NCI-H2196 treated with DMSO at 0.1 percent for 48 hours (cell line): ENCODE measurements around the gene SPTB.

Source experiments
- DNase-seq: peaks from one replicate; lab custom pipeline; 2025; ENCODE audit not compliant: unreplicated experiment; lab: John Stamatoyannopoulos, UW

SPTB gene

DNA sequence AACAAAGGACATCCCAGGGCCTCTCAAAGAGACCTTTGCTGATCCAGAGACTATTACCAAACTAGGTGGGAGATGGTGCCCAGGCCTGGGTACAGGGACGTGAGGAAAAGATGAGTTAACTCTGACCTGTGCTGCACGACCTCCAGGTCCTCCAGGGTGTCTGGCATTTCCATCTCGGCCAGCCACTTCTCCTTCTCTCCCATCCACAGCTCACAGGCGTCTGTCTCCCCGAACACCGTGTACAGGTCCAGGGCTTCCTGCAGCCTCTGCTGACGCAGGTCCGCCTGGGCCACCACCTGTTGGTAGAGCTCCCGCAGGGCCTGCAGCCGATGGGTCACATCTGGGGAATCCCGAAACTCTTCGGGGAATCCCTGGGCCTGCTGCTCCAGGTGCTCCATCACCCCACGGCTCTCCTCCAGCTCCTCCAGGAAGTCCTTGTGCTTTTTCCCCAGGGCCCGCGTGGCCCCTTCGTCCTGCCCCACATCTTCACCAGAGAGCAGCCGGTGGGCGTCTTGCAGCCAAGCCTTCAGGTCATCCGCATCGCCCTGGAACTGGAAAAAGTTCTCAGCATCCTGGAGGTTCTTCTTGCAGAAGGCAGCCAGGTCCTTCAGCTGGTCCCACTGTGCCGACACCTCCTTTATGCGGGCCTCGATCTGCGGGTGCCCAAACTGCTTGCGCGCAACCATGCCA is 86.7 kb downstream of the SPTB start:
- no peak for DNase-seq

DNA sequence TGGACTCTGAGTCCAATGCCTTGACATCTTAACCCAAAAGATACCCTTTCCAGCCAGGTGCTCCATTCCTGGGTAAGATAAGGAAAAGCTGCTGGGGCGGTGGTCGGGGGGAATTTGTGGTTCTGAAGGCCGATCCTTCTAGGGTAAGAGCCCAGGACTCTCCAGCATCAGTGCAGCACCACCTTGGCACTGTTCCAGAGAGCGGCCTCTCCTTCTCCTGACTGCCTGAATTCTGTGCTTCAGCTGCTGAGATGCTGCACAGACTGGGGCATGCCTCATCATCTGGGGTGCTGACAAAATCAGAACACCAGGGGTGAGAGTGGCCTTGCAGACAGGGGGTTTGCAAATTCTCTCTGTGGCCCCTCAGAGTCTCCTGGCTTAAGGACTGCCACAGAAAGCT is 87.5 kb downstream of the SPTB start:
- no peak for DNase-seq

DNA sequence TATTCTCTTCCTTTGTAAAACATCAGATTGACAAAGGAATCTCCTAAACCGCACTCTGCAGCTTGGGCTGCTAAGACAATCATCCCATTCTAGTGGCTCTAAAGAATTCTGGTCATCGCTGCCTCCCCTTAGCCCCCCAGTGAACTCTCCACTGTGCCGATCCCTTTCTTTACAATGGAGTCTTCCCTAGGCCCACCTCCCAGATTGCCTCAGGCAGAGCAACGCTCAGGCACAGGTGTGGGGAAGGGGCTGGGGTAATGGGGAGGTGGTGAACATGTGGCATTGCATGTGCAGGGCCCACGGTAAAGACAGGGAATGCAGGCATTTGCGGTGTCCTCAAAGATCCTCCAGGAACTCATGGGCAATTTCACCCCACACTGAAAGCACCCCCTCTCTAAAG is 89.2 kb downstream of the SPTB start:
- no peak for DNase-seq

DNA sequence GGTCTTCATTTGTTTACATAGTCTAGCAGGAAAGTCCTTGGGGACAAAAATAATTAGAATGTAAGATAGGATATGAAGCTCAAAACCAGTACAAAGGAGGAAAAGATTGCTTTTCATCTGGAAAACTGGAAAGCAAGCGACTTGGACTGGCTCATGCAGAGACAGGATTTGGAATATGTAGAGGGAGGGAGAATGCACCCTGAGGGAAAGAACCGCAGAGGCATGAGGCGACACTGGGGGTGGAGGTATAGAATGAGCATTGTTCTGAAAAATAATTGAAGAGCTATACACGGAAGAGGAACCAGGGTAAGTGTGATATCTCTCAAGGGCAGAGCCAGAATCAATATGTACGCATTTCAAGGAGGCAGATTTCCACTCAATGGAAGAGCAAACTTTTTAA is 90.0 kb downstream of the SPTB start:
- DNase-seq = no peak

DNA sequence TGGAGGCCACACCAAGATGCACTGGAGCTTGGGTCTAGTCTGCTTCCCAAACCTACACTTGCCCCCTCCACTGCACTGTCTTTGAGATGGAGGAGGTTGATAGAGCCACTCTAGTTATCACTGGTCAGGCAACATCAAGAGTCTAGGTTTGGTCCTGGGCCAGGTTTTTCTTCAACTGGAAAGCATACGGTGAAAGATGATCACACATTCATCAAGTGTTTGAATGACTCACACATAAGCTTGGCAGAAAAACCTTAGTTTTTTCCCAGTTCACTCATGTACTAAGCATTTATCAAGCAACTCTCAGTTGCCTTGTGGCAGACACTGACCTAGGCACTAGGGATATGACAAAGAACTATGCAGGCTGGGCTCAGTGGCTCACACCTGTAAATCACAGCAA is 91.0 kb downstream of the SPTB start:
- DNase-seq = peak; percentile 74

DNA sequence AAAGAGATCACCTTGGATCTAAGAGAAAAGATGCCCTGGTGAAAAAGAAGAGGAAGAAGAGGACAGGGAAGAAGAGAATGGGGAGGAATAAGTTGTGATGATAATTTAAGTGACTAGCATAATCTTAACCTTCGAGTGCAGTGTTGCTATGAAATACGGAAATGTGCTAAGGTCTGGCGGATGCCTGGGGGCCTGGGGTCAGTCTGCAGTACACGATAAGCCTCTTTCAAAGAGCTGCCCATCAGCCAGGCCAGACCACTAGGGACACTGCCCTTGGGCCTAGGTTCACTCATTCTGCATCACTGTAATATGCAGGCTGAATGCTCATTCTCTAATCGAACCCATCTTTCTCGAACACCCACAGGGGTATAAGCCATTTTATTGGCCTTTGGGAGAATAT is 92.1 kb downstream of the SPTB start:
- no peak for DNase-seq

DNA sequence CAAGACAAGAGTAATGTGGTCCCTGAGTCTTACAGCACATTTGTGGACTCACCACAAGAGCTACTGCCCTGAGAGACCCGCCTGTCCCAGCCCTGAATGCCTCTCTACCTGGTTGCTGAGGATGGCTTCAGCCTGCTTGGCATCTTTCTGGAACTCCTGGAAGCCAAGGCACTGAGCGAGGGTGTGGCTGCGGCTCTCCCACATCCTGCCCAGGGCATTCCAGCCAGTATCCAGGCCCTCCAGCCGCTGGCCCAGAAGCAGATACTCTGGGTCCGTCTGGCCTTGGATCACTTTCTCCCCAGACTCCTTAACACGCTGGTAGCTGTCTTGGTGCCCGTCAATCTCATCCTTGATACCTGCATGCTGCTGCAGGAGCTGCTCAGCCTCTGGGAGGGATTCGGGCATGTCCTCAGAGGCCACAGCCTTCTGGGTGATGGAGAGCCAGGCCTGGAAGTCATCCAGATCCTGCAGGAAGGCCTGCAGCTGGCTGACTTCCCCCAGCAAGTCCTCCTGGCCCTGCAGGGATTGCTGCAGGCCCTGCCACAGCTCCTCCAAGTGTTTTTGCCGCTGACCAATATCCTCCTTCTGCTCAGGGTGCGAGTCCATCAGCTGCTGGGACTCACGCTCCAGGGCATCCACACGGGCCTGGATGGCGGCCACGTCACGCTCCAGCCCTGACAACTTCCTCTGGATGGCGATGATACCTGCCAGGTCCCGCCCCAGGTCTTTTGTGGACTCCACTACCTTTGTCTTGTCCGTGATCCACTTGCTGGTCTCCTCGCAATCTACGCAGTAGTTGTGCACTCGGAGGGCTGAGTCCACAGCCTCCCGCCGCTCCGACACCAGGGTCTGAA is 93.2 kb downstream of the SPTB start:
- no peak for DNase-seq

DNA sequence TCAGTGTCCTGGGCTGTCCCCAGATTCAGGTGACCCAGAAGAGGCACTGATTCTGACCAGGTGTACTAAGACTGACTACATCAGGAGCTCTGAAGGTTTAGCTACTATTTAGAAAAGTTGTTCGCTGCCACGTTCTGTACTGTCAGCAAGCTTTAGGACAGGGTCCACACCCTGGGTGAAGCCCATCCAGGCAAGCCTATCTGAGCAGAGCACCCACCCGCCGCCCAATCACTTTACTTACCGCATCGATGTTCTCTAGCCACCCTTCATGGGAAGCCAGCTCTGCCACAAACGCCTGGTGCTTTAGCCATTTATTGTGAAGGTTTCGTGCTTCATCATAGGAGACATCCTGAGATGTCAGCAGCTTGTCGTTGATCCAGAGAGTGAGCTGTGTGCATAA is 95.7 kb downstream of the SPTB start:
- DNase-seq = no peak

DNA sequence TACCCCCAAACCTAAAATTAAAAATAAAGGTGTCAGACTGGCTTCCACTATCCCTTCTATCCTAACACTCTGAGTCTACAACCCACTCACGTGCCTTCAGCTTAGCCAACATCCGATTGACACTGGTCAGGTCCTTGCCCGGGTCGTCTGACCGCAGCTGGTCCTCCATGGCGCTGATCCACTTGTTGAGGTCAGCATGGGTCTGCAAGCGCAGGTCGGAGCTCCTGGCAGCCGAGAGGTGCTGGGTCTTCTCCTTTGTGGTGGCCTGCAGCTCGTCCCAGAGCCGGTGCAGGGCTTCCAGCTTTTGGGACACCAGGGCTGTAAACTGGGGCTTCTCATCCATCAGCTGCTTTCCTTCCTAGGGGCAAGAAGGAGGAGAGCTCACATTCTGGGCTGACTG is 97.5 kb downstream of the SPTB start:
- DNase-seq = no peak

DNA sequence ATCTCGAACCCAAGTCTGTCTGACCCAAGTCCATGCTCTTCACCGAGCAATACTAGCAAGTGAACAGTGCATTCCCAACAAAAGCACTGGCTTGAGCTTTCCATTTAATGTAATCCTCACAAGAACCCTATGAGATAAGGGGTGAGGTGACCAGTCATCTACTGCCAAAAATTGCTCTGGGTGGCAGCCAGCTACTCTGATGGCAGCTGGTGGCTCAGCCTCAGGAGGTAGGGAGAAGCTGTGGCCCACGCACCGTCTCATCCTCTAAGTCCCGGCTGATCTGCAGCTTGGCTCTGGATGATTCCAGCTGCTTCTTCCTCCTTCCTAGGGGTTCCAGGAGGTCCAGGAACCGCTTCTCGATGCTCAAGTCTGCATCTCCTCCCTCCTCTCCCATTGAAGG is 100.2 kb downstream of the SPTB start:
- DNase-seq = no peak

DNA sequence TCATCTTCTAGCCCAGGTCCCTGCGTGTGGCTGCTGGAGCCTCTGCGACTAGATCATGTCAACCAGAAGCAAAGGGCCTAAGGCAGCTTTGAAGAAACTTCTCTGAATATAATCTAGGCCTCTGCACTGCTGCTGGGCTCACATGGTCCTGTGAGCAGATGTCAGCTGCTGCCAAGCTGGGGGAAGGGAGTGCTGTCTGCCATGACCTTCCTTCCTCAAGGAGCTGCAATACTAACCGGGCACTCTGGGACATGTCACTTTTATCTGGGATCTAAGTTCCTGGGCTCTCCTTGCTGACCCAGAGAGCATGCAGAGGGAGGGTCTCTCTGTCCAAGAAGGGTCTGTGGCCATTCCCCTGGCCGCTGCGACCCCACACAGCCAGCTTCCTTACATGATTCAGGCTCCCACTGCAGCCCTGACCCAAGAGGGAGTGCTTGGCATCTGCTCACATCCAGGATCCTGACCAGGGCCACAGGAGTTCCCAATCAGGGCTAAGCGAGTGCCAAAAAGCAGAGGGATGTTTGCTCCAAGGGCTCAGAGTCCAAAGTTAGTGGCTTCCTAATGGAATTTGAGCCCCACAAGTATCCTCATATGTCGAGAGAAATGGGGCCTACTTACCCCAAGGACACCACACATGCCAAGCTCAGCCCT is 101.5 kb downstream of the SPTB start:
- no peak for DNase-seq

DNA sequence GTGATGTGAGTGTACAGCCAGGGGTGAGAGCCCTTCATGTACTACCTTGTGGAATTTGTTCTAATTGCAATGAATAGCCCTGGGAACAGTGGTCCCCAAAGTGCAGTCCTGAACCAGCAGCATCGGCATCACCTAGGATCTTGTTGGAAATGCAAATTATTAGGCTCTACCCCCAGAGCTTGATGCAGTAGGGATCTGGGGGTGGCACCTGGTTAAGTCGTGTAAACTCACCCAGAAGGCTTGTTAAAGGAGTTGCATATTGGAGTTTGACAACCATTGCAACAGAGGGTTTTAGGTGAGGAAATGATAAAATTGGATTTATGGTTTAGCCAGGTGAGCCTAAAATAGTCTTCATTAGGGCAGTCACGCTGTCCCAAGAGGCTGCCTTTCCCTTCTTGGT is 102.2 kb downstream of the SPTB start:
- no peak for DNase-seq

DNA sequence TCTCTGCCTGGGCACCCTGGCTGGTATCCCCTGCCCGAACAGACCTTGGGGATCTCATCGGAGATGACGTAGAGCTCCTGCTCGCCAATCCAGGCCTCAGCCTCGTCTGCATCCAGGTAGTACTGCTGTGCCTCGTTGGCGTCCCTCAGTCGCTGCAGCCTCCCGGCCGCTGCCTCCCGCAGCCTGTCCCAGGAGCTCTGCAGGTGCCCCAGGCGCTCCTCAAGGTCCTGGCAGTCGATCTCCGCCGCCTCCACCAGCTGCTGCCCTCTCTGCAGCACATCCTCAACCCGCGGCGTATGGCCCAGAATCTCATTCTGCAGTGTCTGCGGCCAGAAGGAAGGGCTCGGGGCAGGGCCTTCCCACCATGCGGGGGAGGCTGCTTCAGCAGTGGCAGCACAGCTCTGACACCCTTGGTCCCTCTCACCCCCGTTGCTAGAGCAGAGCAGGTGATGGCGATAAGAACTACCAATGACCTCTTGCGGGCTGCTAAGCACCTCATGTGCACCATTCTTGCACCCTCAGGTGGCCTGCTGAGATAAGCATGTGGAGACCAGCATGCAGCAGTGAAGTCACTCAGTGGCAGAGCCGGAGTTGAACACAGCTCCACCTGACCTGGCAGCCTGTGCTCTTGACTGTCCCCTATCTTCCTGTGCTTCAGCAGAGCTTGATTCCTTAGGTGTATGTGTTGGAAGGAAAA is 104.5 kb downstream of the SPTB start:
- DNase-seq = no peak

DNA sequence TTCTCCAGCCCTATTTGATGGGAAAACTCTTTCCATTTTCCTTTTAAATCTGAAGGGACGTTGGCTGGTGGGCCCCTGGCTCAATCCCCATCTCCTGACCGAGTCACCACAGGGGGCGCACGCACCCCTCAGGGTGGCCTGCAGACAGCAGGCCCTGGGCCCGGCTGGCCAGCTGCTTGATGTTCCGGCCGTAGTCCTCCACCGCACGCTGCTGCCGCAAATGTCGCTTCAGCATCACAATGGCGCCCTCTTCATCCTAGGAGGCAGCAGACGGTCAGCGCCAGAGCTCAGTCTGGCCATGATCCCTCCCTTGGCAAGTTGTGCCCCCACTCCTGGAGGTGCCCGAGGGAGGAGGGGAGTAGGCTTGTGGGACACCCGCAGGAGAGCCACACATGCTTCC is 105.4 kb downstream of the SPTB start:
- no peak for DNase-seq

DNA sequence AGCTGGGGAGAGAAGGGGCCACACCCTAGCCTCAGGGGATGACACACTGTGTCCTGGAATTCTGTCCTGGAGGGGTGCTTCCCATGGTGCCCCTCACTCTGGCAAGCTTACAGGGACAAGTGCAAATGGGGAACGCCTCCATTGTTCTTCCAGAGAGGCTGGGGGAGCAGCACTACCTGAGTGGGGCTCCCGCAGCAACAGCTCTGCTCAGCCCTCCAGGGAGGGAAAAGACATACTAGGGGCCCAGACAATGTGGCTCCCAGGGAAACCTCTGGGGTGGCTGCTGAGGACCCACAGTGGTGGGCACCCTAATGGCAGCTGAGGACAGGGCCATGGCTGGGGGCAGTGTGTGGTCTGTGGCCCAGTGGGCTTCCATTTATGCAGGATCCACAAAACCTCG is 106.1 kb downstream of the SPTB start:
- no peak for DNase-seq

DNA sequence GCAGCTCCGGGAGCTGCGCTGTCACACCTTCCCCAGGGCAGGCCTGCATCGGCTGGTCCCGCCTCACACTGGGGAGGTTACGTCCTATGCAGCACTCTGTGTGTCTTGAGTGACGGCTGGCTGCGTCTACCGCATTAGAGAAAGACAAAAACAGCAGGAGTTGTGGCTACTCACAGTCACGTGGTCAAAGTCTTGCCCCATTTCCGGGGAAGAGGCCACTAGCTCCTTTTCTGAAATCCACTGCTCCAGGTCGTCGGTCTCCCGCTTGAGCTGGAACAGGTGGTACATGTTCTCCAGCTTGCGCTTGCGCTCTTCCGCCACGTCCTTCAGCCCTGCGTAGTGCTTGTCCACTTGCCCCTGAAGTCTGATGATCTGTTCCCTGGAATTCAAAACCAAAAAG is 106.7 kb downstream of the SPTB start:
- no peak for DNase-seq

DNA sequence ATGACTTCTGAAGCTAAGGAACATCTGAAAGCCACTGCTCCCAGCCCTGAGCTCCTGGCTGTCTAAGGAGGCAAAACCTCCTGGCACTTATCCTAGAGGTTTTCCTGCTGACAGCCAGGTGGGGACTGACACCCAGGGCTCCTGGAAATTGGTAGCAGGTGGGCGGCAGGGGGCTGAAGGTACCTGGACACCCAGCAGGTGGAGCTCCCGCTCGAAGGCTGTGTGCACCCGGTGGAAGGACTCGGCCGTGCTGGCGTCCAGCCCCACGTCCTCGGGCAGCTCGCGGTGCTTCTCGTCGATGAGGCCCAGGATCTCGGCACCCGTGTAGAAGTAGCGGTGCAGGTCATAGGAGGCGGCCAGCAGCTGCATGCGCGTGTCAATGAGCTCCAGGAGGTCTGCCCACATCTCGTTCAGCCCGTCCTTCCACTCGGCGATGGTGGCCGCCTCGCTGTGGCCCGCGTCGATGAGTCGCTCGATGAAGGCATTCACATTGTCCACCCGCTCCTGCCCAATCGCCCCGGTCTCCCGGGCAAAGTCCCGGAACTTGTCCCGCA is 107.2 kb downstream of the SPTB start:
- no peak for DNase-seq

DNA sequence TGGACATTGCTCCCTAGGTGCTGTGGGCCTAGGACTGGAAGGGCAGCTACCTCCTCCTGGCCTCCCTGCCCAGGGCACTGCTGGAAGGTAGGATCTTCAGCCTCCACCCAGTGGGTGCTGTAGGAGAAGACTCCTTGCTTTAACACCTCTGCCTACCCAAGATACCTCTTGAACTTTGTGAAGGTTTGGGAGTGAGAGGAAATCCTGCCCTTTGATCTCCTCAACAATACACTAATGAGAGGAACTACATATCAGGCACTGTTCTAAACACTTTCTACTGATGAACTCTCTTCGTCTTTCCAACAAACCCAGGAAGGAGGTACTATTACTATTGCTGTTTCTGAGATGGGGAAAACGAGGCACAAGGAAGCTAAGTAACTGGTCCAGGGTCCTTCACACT is 108.5 kb downstream of the SPTB start:
- DNase-seq = no peak

DNA sequence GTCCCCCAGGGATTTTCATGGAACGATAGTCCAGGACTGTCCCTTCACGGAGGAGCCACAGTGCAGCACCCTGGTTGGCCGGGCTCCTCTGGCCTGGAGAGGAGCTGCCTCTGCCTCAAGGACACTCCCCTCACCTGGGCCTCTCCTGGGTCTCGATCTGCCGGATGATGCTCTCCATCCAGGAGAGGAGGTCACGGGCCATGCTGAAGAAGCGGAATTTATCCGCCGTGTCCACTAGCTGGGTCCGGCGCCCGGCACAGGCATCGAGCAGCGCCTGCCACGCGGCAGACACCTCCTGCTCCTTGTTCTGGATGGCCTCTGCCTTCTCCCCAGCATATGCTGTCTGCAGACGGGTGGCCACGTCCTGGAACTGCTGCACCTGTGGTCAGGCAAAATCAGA is 109.0 kb downstream of the SPTB start:
- no peak for DNase-seq

DNA sequence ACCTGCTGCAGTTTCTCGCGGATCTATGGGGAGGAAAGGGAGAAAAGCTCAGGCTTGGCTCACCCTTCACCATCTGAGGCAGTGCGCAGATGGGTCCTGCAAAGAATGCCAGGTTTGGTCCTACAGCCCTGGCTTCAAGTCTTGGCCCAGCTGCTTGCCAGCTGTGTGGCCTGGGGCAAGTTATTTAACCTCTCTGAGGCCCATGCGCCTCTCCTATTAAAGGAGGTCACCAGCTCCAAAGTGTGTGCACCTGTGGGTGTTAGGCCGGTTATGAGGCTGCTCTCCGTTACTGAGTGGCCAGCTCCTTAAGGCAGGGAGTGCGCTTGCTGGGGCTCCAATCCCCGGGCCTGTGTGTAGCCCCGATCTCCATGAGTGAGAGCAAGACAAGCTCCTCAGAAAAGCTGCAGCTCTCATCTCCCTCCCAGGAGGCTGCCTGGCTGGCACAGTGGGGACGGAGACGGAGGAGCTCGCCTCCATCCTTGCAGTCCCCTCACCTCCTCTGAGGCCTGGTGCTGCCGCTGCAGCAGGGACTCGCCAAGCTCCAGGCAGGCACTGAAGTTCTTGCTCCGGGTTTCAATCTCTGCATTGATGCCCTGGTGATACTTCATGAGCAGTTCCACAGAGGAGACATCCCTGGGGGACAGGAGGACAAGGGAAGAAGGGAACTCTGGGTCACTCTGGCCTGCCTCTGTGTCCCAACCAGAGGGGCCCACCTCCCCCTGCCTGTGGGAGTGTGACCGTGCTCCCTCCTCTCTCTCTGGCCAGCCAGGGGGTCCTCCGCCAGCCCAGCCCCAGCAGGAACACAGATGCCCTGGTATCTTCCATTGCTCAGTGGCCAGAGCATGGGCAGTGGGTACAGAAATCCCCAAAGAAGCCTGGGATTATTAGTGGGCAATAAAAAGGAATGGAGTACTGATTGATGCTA is 110.3 kb downstream of the SPTB start:
- DNase-seq = no peak
